Measurements from ENCODE around the gene SEC23IP.
"Not testable (repeated sequence)": the region's sequence is repeated elsewhere in the genome, so short reads cannot be mapped to it uniquely, and the experiment has no call there.

DNA sequence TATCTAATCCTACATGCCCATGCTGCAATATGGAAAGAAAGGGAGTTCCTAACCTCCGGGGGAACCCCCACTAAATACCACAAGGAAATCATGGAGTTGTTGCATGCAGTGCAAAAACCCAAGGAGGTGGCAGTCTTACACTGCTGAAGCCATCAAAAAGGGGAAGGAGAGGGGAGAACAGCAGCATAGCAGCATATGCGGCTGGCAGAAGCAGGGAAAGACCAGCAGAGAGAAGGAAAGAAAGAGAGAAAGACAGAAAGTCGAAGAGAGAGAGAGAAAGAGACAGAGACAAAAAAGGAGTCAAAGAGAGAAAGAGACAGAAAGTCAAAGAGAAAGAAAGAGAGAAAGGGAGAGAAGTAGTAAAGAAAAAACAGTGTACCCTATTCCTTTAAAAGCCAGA lies 3.8 kb upstream of the SEC23IP start:
- TF ChIP-seq, protein P1, sequence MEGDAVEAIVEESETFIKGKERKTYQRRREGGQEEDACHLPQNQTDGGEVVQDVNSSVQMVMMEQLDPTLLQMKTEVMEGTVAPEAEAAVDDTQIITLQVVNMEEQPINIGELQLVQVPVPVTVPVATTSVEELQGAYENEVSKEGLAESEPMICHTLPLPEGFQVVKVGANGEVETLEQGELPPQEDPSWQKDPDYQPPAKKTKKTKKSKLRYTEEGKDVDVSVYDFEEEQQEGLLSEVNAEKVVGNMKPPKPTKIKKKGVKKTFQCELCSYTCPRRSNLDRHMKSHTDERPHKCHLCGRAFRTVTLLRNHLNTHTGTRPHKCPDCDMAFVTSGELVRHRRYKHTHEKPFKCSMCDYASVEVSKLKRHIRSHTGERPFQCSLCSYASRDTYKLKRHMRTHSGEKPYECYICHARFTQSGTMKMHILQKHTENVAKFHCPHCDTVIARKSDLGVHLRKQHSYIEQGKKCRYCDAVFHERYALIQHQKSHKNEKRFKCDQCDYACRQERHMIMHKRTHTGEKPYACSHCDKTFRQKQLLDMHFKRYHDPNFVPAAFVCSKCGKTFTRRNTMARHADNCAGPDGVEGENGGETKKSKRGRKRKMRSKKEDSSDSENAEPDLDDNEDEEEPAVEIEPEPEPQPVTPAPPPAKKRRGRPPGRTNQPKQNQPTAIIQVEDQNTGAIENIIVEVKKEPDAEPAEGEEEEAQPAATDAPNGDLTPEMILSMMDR (IDR thresholded peaks at IDR 0.05; ENCODE audit: insufficient read depth, low read length, poor library complexity, severe bottlenecking): not testable (repeated sequence)
- not testable (repeated sequence) for TF ChIP-seq EZH2phosphoT487 (conservative IDR thresholded peaks at IDR 0.05; ENCODE audit: low read length)

Measured in SU-DHL-6 (cell line).